GM21825 (cell line): ENCODE data around the gene MCAM.

ENCODE experiments used
- ATAC-seq: cut with Tn5 transposase; IDR thresholded peaks from one replicate; pipeline ENCODE4 v1.9.1; 2021; ENCODE audit warnings: mild to moderate bottlenecking, moderate library complexity; ENCODE audit not compliant: unreplicated experiment

Gene MCAM

DNA sequence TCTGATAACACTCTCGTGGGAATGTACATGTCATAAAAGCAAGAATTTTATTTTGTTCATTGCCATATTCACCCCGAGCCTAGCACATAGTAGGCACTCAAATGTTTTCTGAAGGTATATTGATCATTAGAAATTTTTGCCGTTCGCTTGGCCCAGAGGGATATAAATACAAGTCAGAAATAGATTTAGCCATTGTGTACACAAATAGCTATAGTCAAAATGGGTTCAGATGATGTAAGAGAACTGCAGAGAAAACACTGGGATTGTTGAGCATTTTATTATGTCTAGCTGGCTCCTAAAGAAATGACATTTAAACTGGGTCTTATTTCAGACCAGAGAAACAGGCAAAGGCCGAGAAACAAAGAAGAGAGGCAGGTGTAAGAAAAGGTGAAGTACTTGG, 49.3 kb downstream of the MCAM start:
- no peak for ATAC-seq

DNA sequence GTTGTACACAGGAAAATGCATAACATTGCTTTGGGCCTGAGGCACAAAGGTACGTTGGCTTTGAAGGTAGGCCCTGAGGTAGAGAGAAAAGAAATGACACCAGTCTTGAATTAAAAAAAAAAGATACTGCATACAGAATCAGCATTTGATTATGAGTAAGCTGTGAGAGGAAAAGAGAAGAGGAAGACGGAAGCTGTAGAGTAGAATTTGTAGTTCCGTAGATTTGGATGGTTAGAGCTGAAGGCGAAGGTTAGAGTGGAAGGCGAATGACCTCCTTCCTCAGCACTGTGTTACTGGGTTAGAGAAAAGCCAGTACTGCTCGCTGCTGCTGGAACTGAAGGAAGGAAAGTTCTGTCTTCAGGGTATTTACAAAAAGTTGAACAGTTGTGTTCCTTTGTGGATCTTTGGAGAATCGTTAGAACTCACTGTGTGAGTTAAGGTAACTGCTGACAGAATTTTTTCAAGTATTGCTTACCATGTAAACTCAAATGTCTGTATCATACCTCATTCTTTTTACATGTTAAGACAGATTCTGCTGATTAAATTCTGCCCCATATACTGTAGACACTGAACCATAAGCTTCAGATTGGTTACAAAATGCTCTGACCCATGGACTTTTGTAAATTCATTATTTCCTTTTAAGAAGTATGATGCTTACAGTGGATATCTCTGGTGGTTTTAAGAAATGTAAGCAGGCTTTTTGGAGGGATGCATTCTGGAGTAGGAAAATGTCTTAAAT, 50.2 kb downstream of the MCAM start:
- no peak for ATAC-seq

DNA sequence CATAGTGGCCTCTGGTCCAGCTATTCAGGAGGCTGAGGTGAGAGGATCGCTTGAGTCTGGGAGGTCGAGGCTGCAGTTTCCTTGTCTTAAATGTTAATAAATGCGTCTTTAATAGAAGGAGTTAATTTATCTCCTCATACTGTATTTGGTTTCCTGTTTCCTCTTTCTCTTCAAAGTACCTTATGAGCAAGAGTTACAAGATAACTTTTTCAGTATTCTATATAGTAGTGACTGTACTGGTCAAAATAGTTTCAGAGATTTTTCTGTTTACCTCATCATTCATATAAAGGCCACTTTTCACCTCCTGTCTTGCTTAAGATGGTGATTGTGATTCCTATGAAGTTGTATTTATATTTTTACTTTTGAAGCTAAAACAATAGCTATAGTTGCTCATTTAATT, 50.9 kb downstream of the MCAM start:
- no peak for ATAC-seq

DNA sequence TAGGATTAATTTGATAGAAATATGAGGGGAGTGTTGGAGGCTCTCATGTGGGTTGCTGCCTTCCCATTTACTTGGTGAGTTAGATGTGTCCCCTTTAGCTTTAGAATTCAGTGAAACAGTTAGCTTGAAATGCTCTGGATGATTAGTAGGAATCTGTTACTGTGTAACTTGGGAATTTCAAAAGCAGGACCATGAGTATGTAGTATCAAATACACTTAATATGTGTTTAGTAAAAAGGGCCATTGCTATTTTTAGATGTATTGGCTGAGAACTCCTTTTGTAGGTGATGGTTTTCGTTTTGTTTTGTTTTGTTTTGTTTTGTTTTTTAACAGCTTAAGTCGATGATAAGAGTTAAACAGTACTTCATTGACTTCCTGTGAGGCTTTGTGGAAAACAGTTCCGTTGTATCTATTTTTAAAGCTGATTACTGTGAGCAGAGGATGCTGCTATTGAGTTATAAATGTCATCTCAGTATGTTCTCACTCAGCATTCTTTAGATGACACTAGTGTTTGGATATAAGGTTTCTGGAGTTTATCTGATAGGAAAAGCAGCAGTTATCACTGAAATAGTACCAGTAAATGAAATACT, 53.5 kb downstream of the MCAM start:
- ATAC-seq = peak; percentile 35

DNA sequence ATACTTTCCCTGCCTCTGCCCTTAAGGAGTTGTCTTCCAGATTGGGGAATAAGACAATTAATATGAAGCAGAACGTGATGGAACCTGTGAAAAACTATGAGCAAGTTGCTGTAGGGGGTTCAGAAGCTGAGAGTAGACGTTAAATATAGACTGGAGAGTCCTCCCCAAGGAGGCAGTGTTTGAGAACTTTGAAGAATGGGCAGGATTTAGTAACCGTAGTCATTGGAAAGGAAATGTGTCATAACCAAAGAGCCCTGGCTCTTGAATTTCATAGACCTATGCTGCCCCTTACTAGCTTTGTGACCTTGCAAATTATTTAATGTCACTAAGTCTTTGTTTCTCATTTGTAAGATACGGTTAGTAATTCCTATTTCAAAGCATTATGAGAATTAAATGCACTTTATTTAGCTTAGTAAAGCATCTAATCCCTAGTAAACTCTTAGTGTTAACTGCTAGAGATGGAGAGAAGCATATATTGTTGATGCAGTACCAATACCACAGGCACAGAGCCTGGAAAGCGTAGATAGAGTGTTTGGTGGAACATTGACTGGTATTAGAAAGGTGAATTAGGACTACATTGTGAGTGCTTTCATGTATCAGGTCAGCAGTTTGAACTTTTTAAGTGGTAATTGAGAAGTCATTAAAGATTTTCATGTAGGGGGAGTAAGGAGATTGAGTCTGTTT, 54.1 kb downstream of the MCAM start:
- ATAC-seq = no peak

DNA sequence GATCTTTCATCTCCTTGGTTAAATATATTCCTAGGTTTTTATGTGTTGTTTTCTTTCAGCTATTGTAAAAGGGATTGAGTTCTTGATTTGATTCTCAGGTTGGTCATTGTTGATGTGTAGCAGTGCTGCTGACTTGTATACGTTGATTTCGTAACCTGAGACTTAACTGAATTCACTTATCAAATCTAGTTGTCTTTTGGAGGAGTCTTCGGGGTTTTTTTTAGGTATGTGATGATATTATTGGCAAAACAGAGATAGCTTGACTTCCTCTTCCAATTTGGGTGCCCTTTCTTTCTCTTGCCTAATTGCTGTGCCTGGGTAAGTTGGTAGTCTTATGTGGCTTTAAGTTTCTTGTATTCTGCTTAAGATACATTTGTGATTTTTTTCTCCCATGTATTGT, 57.9 kb downstream of the MCAM start:
- no peak for ATAC-seq
